Neural cell (in vitro differentiated cells): ENCODE measurements around the gene AIDA.

Experiments
- EP300 ChIP-seq: fragments of 450-650 bp; conservative IDR thresholded peaks from 2 replicates; pipeline ENCODE4 v1.6.1; 2014; ENCODE audit warnings: antibody characterized with exemption, mild to moderate bottlenecking, moderate library complexity; ENCODE audit not compliant: poor library complexity, severe bottlenecking
- EZH2 ChIP-seq: fragments of 200-600, 300-800 bp; shearing (Covaris generic), sonication (generic); IDR thresholded peaks from 2 replicates; pipeline ENCODE4 v1.6.1; 2014; ENCODE audit warnings: antibody characterized with exemption, low read length, borderline replicate concordance, mild to moderate bottlenecking; ENCODE audit not compliant: insufficient read depth, poor library complexity, severe bottlenecking
- MXI1 ChIP-seq: fragments of 450-650 bp; conservative IDR thresholded peaks from 2 replicates; pipeline ENCODE4 v1.6.1; 2014; ENCODE audit warnings: antibody characterized with exemption, mild to moderate bottlenecking; ENCODE audit not compliant: poor library complexity, severe bottlenecking
- POLR2AphosphoS5 ChIP-seq: IDR thresholded peaks from 2 replicates; pipeline ENCODE4 v1.6.1; 2012
- RAD21 ChIP-seq: fragments of 450-650 bp; conservative IDR thresholded peaks from 2 replicates; pipeline ENCODE4 v1.6.1; 2014; ENCODE audit warnings: antibody characterized with exemption, mild to moderate bottlenecking, moderate library complexity
- REST ChIP-seq: IDR thresholded peaks from 2 replicates; pipeline ENCODE4 v1.6.1; 2012; ENCODE audit warnings: borderline replicate concordance
- SMC3 ChIP-seq: fragments of 450-650 bp; conservative IDR thresholded peaks from 2 replicates; pipeline ENCODE4 v1.6.1; 2014; ENCODE audit warnings: antibody characterized with exemption, mild to moderate bottlenecking, moderate library complexity; ENCODE audit not compliant: poor library complexity
- TAF1 ChIP-seq: IDR thresholded peaks from 2 replicates; pipeline ENCODE4 v1.6.1; 2012; ENCODE audit warnings: low read depth
- TF ChIP-seq, protein P1 (sequence below): fragments of 450-650 bp; IDR thresholded peaks from 2 replicates; pipeline ENCODE4 v1.5.1; 2014; ENCODE audit warnings: antibody characterized with exemption, mild to moderate bottlenecking, moderate library complexity; ENCODE audit not compliant: poor library complexity, severe bottlenecking

DNA sequence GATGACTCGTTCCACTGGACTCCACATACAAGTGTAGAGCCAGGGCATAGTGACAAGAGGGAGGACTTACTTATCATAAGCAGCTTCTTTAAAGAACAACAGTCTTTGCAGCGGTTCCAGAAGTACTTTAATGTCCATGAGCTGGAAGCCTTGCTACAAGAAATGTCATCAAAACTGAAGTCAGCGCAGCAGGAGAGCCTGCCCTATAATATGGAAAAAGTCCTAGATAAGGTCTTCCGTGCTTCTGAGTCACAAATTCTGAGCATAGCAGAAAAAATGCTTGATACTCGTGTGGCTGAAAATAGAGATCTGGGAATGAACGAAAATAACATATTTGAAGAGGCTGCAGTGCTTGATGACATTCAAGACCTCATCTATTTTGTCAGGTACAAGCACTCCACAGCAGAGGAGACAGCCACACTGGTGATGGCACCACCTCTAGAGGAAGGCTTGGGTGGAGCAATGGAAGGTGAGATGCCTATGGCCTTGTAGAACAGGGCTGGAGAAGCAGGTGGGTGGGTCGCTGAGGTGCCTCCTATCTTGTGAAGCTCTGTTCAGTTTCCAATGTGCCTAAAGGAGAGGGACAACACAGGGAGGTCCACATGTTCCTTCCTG is 82.3 kb downstream of the AIDA start:
- TF ChIP-seq, protein P1, sequence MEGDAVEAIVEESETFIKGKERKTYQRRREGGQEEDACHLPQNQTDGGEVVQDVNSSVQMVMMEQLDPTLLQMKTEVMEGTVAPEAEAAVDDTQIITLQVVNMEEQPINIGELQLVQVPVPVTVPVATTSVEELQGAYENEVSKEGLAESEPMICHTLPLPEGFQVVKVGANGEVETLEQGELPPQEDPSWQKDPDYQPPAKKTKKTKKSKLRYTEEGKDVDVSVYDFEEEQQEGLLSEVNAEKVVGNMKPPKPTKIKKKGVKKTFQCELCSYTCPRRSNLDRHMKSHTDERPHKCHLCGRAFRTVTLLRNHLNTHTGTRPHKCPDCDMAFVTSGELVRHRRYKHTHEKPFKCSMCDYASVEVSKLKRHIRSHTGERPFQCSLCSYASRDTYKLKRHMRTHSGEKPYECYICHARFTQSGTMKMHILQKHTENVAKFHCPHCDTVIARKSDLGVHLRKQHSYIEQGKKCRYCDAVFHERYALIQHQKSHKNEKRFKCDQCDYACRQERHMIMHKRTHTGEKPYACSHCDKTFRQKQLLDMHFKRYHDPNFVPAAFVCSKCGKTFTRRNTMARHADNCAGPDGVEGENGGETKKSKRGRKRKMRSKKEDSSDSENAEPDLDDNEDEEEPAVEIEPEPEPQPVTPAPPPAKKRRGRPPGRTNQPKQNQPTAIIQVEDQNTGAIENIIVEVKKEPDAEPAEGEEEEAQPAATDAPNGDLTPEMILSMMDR: no peak
- no peak for TF ChIP-seq POLR2AphosphoS5
- no peak for TF ChIP-seq EP300
- no peak for TF ChIP-seq RAD21
- no peak for TF ChIP-seq EZH2
- TF ChIP-seq SMC3: no peak
- no peak for TF ChIP-seq REST
- no peak for TF ChIP-seq TAF1
- TF ChIP-seq MXI1: no peak
